Suprapubic skin (tissue), 4 donors: Measurements from ENCODE around the gene CLSTN1. TPM values are rescaled to one million over a fixed set of nuclear protein-coding genes. Genes with fewer than 3 reads are reported as not detected.
"Not testable (repeated sequence)": the region's sequence is repeated elsewhere in the genome, so short reads cannot be mapped to it uniquely, and the experiment has no call there.

ENCODE experiments used
- DNase-seq, 2 donors: peaks; one replicate each; pipeline ENCODE4 v3.0.0-alpha.2; 2019; ENCODE audit warnings: low spot score in 2 of 2
- H3K27ac ChIP-seq: fragments of 200-600 bp; sonication (generic); one replicate; pipeline ENCODE4 v1.5.1; 2019
- H3K27me3 ChIP-seq: fragments of 200-600 bp; sonication (generic); one replicate; pipeline ENCODE4 v1.5.1; 2019
- H3K36me3 ChIP-seq: fragments of 200-600 bp; sonication (generic); one replicate; pipeline ENCODE4 v1.5.1; 2019
- H3K4me1 ChIP-seq: fragments of 200-600 bp; sonication (generic); one replicate; pipeline ENCODE4 v1.5.1; 2019
- H3K4me3 ChIP-seq: fragments of 200-600 bp; sonication (generic); one replicate; pipeline ENCODE4 v1.5.1; 2019; ENCODE audit warnings: mild to moderate bottlenecking
- H3K9me3 ChIP-seq: fragments of 200-600 bp; sonication (generic); one replicate; pipeline ENCODE4 v1.5.1; 2019
- EP300 ChIP-seq: sonication (generic); formaldehyde crosslinking; IDR thresholded peaks from one replicate; pipeline ENCODE4 v1.6.1; 2017; ENCODE audit warnings: antibody characterized with exemption
- POLR2A ChIP-seq, 2 donors: fragments of 450-650 bp; IDR thresholded peaks; one replicate each; pipeline ENCODE4 v1.6.1; 2017; ENCODE audit warnings: antibody characterized with exemption in 2 of 2, mild to moderate bottlenecking in 2 of 2, moderate library complexity in 2 of 2
- POLR2AphosphoS5 ChIP-seq, 3 donors: sonication (generic); formaldehyde crosslinking; IDR thresholded peaks; one replicate each; pipeline ENCODE4 v1.6.1; 2017; ENCODE audit warnings: antibody characterized with exemption in 3 of 3
- WGBS: methylation state at CpG from one replicate; pipeline ENCODE4 v1.1.5; 2018; 5-methylcytosine and 5-hydroxymethylcytosine counted together
- total RNA-seq, 4 donors: library from RNA; depleted of rRNA; stranded (reverse); fragments of >200 nt; gene quantifications; one replicate each; pipeline ENCODE4 v1.1.0, GENCODE V29; 2016
- TF ChIP-seq, protein P1 (sequence below), 2 donors: fragments of 200-600 bp in 1 of 2; fragments of 450-650 bp in 1 of 2; sonication (generic) in 1 of 2; IDR thresholded peaks; one replicate each; pipeline ENCODE4 v1.5.1; 2016 to 2019; ENCODE audit warnings: antibody characterized with exemption in 2 of 2, mild to moderate bottlenecking in 1 of 2, moderate library complexity in 1 of 2

Gene CLSTN1
- total RNA-seq, 4 donors from 2014 or later: 118 to 202 (median 165) TPM

DNA sequence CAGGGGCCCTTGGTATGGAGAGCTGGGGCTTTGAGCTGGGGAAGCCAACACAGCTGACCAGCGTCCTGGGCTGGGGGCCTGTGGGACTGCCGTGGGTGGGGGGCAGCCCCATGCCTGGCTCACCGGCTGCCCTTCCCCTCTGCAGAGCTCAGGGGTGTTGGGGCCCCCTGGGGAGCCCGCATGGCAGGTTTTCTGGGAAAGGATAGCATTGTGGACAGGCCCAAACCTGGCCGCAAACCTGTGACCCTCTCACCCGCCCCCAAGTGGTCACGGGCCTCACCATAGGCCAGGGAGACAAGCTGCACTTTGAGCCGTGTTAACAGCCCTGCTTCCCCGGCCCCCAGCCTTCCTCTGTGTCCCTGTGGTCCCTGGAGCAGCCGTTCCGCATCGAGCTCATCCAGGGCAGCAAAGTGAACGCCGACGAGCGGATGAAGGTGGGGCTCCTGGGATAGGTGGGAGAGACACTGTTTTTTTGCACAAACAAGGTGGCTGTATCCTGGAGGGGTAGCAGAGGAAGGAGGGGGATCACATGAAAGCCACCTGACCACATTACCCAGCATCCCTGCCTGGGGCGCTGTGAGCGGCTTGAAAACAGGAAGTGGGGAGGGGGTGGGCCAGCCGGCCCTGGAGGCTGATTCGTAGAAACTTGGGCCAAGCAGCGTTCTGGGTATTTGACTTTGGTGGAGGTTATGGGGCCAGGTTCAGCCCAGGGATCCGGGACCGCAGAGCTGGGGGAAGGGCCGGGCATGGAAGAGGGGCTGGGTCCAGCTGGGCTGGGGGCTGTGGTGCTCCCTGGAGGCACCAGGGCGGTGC lies 106.4 kb downstream of the CLSTN1 start:
- DNase-seq: no peak
- H3K27ac ChIP-seq: peak overlapping the region; percentile 59
- peak overlapping the region; percentile 26 for H3K4me3 ChIP-seq
- no peaks in the 10 kb centered on the region for H3K27me3 ChIP-seq
- peaks cover 23% of the 10 kb centered on the region for H3K4me1 ChIP-seq
- H3K9me3 ChIP-seq: no peaks in the 10 kb centered on the region
- H3K36me3 ChIP-seq: peaks cover 24% of the 10 kb centered on the region
- 66% methylated on average over 21 of the region's 25 CpGs for WGBS
- TF ChIP-seq EP300 (no peak), POLR2AphosphoS5 (IDR thresholded peaks at IDR 0.05) (no peak)
- TF ChIP-seq, protein P1, sequence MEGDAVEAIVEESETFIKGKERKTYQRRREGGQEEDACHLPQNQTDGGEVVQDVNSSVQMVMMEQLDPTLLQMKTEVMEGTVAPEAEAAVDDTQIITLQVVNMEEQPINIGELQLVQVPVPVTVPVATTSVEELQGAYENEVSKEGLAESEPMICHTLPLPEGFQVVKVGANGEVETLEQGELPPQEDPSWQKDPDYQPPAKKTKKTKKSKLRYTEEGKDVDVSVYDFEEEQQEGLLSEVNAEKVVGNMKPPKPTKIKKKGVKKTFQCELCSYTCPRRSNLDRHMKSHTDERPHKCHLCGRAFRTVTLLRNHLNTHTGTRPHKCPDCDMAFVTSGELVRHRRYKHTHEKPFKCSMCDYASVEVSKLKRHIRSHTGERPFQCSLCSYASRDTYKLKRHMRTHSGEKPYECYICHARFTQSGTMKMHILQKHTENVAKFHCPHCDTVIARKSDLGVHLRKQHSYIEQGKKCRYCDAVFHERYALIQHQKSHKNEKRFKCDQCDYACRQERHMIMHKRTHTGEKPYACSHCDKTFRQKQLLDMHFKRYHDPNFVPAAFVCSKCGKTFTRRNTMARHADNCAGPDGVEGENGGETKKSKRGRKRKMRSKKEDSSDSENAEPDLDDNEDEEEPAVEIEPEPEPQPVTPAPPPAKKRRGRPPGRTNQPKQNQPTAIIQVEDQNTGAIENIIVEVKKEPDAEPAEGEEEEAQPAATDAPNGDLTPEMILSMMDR (IDR thresholded peaks at IDR 0.05): no peak

DNA sequence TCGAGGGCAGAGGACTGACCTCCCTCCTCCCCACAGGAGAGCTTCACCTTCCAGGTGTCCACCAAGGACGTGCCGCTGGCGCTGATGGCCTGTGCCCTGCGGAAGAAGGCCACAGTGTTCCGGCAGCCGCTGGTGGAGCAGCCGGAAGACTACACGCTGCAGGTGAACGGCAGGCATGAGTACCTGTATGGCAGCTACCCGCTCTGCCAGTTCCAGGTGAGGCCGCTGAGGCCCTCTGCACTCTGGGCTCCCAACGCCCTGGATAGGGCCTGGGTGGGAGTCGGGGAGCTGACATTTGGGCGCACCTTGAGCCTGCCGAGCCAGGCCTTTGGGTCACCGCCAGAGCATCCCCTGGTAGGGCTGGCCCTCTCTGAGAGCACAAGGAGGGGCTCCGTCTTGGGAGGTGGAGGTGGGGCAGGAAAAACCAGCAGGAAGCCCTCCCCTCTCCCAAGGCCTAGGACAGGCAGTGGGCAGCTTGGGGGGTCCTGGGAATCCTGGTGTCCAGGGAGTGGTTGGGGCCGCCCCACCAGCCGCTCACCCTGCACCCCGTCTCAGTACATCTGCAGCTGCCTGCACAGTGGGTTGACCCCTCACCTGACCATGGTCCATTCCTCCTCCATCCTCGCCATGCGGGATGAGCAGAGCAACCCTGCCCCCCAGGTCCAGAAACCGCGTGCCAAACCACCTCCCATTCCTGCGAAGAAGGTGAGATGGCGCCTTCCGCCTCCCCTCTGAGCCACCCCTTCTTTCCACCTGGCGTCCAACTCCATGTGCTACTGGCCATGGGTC lies 107.2 kb downstream of the CLSTN1 start:
- TF ChIP-seq POLR2A (IDR thresholded peaks at IDR 0.05) (no peak), POLR2AphosphoS5 (IDR thresholded peaks at IDR 0.05) (no peak), EP300 (no peak)
- TF ChIP-seq, protein P1 (IDR thresholded peaks at IDR 0.05): no peak
- WGBS: 88% methylated on average over 16 of the region's 29 CpGs
- no peaks in the 10 kb centered on the region for H3K27me3 ChIP-seq
- H3K4me3 ChIP-seq: peak overlapping the region; percentile 26
- H3K36me3 ChIP-seq: peaks cover 17% of the 10 kb centered on the region
- no peaks in the 10 kb centered on the region for H3K9me3 ChIP-seq
- peaks cover 22% of the 10 kb centered on the region for H3K4me1 ChIP-seq
- no peak for DNase-seq
- peak overlapping the region; percentile 59 for H3K27ac ChIP-seq

DNA sequence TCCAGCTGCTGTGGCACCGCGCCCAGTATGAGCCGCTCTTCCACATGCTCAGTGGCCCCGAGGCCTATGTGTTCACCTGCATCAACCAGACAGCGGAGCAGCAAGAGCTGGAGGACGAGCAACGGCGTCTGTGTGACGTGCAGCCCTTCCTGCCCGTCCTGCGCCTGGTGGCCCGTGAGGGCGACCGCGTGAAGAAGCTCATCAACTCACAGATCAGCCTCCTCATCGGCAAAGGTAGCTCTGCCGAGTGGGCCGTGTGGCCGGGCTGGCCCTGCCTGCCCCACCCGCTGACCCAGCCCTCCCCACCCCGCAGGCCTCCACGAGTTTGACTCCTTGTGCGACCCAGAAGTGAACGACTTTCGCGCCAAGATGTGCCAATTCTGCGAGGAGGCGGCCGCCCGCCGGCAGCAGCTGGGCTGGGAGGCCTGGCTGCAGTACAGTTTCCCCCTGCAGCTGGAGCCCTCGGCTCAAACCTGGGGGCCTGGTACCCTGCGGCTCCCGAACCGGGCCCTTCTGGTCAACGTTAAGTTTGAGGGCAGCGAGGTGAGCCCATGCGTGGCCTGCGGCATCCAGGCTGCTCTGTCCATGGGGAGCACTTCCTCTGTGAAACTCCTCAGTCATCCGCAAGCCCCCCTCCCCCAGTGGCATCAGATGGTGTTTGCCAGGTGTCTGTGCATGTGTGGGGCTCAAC lies 108.1 kb downstream of the CLSTN1 start:
- no peak for DNase-seq

GRCh38 chr1:9714257-9714718 lies 109.5 kb downstream of the CLSTN1 start:
- peaks cover 18% of the 10 kb centered on the region for H3K36me3 ChIP-seq
- DNase-seq: no peak
- no peaks in the 10 kb centered on the region for H3K27me3 ChIP-seq
- no peak for TF ChIP-seq EP300
- no peak for TF ChIP-seq POLR2AphosphoS5 (IDR thresholded peaks at IDR 0.05)
- TF ChIP-seq POLR2A (IDR thresholded peaks at IDR 0.05): no peak
- TF ChIP-seq, protein P1 (IDR thresholded peaks at IDR 0.05): no peak
- no peak overlapping the region for H3K27ac ChIP-seq
- no peak overlapping the region for H3K4me3 ChIP-seq
- H3K4me1 ChIP-seq: peaks cover 11% of the 10 kb centered on the region
- WGBS: 69% methylated on average over 6 of the region's 6 CpGs
- no peaks in the 10 kb centered on the region for H3K9me3 ChIP-seq

More for the DNA sequence above, 108.1 kb downstream of the CLSTN1 start:
- Histone ChIP-seq H3K36me3 (peaks cover 13% of the 10 kb centered on the region), H3K27ac (no peak overlapping the region), H3K9me3 (no peaks in the 10 kb centered on the region), H3K4me3 (no peak overlapping the region), H3K4me1 (peaks cover 14% of the 10 kb centered on the region), H3K27me3 (no peaks in the 10 kb centered on the region)
- TF ChIP-seq, protein P1 (IDR thresholded peaks at IDR 0.05): no peak
- no peak for TF ChIP-seq POLR2A (IDR thresholded peaks at IDR 0.05)
- no peak for TF ChIP-seq EP300
- no peak for TF ChIP-seq POLR2AphosphoS5 (IDR thresholded peaks at IDR 0.05)
- WGBS: 83% methylated on average over 23 of the region's 40 CpGs

- H3K36me3 ChIP-seq: peaks cover 18% of the 10 kb centered on the region
- H3K27ac ChIP-seq, H3K27me3 ChIP-seq, DNase-seq, H3K4me1 ChIP-seq, H3K9me3 ChIP-seq, H3K4me3 ChIP-seq: not testable (repeated sequence)
- WGBS: 91% methylated on average over 7 of the region's 7 CpGs
These were observed 111.0 kb downstream of the CLSTN1 start for GRCh38 chr1:9712767-9713166.
